GM18868 (cell line): ENCODE results near the gene HTT.

Source experiments
- ATAC-seq: cut with Tn5 transposase; IDR thresholded peaks from one replicate; pipeline ENCODE4 v1.9.1; 2021; ENCODE audit warnings: mild to moderate bottlenecking, moderate library complexity; ENCODE audit not compliant: unreplicated experiment

HTT gene

GRCh38 chr4:3074078-3074845, at the start of gene HTT, which contains the start of gene HTT-AS:
TSS of gene HTT (plus strand) at chr4:3074681. CDS start at chr4:3074826, 145 bp downstream.
TSS of gene HTT-AS (minus strand) at chr4:3074538.
- ATAC-seq, result peak; percentile 74

GRCh38 chr4:3025881-3026280, 48.6 kb upstream of the HTT start:
- ATAC-seq, result no peak

GRCh38 chr4:3026540-3026939, 47.9 kb upstream of the HTT start:
- ATAC-seq, result no peak

GRCh38 chr4:3029464-3029863, 45.0 kb upstream of the HTT start:
- no peak for ATAC-seq

GRCh38 chr4:3030566-3031356, 43.7 kb upstream of the HTT start:
- no peak for ATAC-seq

GRCh38 chr4:3031357-3032082, 43.0 kb upstream of the HTT start:
- no peak for ATAC-seq

- ATAC-seq, result no peak
Measured at GRCh38 chr4:3034231-3034630, 40.2 kb upstream of the HTT start.

- no peak for ATAC-seq
Measured at GRCh38 chr4:3035249-3035648, 39.2 kb upstream of the HTT start.

GRCh38 chr4:3035674-3036073, 38.8 kb upstream of the HTT start:
- no peak for ATAC-seq

GRCh38 chr4:3036131-3036952, 38.1 kb upstream of the HTT start:
- no peak for ATAC-seq

- ATAC-seq, result no peak
Measured at GRCh38 chr4:3037957-3038461, 36.5 kb upstream of the HTT start.

GRCh38 chr4:3039706-3040366, 34.6 kb upstream of the HTT start:
- no peak for ATAC-seq

GRCh38 chr4:3040452-3041191, 33.9 kb upstream of the HTT start:
- peak; percentile 35 for ATAC-seq

GRCh38 chr4:3041192-3042142, 33.0 kb upstream of the HTT start:
- peak; percentile 24 for ATAC-seq

GRCh38 chr4:3042226-3042625, 32.3 kb upstream of the HTT start:
- ATAC-seq, result no peak

GRCh38 chr4:3043282-3044020, 31.0 kb upstream of the HTT start:
- ATAC-seq, result no peak
